GM12891 (cell line): ENCODE results near the gene KDM3A.

Source experiments
- POLR2A ChIP-seq: IDR thresholded peaks from 2 replicates; pipeline ENCODE4 v1.6.1; 2011; ENCODE audit warnings: low read depth, low read length, control low read depth
- POLR2AphosphoS5 ChIP-seq: IDR thresholded peaks from 2 replicates; pipeline ENCODE4 v1.6.1; 2011; ENCODE audit warnings: low read depth, low read length, control low read depth
- TAF1 ChIP-seq: IDR thresholded peaks from 2 replicates; pipeline ENCODE4 v1.6.1; 2011; ENCODE audit warnings: low read depth, low read length, control low read depth

GRCh38 chr2:86489542-86489941 lies 48.4 kb downstream of the KDM3A start:
- no peak for TF ChIP-seq POLR2A
- no peak for TF ChIP-seq POLR2AphosphoS5
- TF ChIP-seq TAF1: no peak
